ENCODE data around the gene DAG1. TPM values are rescaled to one million over a fixed set of nuclear protein-coding genes. Genes with fewer than 3 reads are reported as not detected.

The DAG1 gene
- total RNA-seq, 1 experiment from 2014 or later, result 36.5 TPM

DNA sequence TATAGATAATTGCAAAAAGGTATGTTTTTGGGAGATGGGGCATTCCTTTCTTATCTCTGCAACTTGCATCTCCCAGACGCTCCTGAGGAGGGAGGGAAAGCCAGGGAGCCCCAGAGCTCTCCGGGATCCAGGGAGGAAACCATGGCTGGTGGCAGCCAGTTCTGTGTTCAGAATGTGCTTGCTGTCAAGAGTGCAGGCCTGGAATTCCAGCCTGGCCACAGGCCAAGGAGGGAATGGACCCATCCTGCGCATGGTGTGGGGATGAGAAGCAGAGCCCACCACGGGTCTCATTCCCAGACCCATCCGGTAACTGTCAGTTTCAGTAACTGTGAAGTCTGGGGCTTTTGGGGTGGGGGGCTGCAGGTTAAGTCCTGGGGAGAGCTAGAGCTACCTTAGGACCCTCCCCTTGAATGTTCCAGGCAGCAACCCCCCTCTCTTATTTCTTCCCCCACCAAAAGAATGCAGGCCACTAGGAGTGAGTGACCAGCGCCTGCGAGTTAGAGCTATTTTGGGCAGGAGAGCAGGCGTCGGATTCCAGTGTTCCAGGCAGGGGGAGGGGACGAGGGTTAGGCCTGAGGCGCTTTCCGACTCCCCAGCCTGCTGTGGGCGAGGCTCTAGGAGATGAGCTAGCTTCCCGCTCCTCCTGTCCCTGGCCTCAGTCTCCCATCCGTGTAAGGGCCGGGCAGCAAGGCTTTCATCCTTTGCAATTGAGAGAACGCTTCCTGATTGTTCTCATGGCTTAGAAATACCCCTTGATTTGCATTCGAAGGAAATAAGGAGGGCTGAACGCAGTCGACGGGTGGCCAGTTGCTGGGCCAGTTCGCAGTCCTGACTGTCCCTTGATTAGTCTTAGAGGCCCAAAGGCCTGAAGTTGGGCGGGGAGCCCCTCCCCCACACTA is 781 bp upstream of the DAG1 start:
- intact Hi-C loops (cut with micrococcal nuclease; ENCODE audit: unreplicated experiment), result no loop called here
- Histone ChIP-seq H3K9me3 (ENCODE audit: low read depth, low read length, poor library complexity, severe bottlenecking) (no peaks in the 10 kb centered on the region), H3K4me3 (ENCODE audit: low read depth, low read length, poor library complexity, severe bottlenecking) (peak overlapping the region; percentile 76), H3K27me3 (replicated peaks; ENCODE audit: insufficient read depth, low read depth, low read length, poor library complexity) (no peaks in the 10 kb centered on the region), H3K36me3 (ENCODE audit: insufficient read depth, low read length, poor library complexity, severe bottlenecking) (no peaks in the 10 kb centered on the region), H3K27ac (ENCODE audit: low read depth, low read length, poor library complexity, severe bottlenecking) (peak overlapping the region; percentile 59), H3K4me1 (ENCODE audit: insufficient read depth, low read length, poor library complexity, severe bottlenecking) (no peaks in the 10 kb centered on the region)
- no TSS peak for BruUV-seq (replicated peaks)
- ChIA-PET CTCF (interaction anchor here (0.6 kb wide), 1 partner anchor 21 kb away, joined by 3 read pairs; no protein-coding TSS in a partner anchor), POLR2A (ENCODE audit: low non-redundant PET) (no interaction called here)
- TF ChIP-seq EZH2 (IDR thresholded peaks at IDR 0.05; ENCODE audit: borderline replicate concordance, low read depth, low read length, poor library complexity, severe bottlenecking), result no peak
- no peak for TF ChIP-seq CTCF (conservative IDR thresholded peaks at IDR 0.05; ENCODE audit: low read depth, low read length)
- peak; percentile 47 for DNase-seq (ENCODE audit: low spot score)

DNA sequence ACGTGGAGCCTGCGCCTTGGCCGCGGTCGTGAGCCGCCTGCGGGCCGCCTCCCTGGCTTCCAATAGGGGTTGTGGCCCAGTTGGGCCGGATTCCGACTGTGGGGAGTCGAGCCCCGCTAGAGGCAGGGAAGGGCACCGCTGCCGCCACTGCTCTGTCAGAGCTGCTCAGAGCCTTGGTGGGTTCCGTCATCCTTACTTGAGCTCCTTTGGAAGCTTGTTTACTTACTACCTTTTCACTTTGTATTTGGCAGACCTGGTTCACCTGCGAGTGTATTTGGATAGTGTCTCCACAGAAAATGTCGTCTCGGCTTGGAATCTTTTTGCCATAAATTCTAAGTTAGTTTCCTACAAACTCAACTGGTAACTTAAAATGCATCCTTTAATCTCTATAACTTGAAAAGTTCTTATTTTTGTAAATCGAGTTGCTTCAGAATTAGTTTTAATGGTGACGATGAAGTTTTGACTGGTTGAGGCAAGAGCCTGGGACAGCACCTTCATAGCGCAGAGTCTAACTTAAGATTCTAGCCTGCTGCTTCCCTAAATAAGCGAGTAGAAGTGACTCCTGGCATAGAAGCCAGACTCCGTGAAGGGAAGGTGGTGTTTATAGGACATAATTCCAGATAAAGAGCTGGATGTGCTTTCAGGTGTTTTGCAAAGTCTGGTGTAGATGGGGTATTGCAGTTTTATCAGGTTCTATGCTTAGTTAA is 800 bp downstream of the DAG1 start:
- CTCF ChIA-PET, result no interaction called here
- no TSS peak for BruUV-seq (replicated peaks)
- TF ChIP-seq EZH2 (IDR thresholded peaks at IDR 0.05; ENCODE audit: borderline replicate concordance, low read depth, low read length, poor library complexity, severe bottlenecking) (no peak), CTCF (conservative IDR thresholded peaks at IDR 0.05; ENCODE audit: low read depth, low read length) (no peak)
- no peaks in the 10 kb centered on the region for H3K9me3 ChIP-seq (ENCODE audit: low read depth, low read length, poor library complexity, severe bottlenecking)
- POLR2A ChIA-PET (ENCODE audit: low non-redundant PET), result no interaction called here
- peak overlapping the region; percentile 91 for H3K27ac ChIP-seq (ENCODE audit: low read depth, low read length, poor library complexity, severe bottlenecking)
- H3K4me1 ChIP-seq (ENCODE audit: insufficient read depth, low read length, poor library complexity, severe bottlenecking), result no peaks in the 10 kb centered on the region
- no peaks in the 10 kb centered on the region for H3K36me3 ChIP-seq (ENCODE audit: insufficient read depth, low read length, poor library complexity, severe bottlenecking)
- no peaks in the 10 kb centered on the region for H3K27me3 ChIP-seq (replicated peaks; ENCODE audit: insufficient read depth, low read depth, low read length, poor library complexity)
- peak overlapping the region; percentile 76 for H3K4me3 ChIP-seq (ENCODE audit: low read depth, low read length, poor library complexity, severe bottlenecking)
- DNase-seq (ENCODE audit: low spot score), result no peak
- intact Hi-C loops (cut with micrococcal nuclease; ENCODE audit: unreplicated experiment), result no loop called here

- peak overlapping the region; percentile 76 for H3K4me3 ChIP-seq (ENCODE audit: low read depth, low read length, poor library complexity, severe bottlenecking)
- intact Hi-C loops (cut with micrococcal nuclease; ENCODE audit: unreplicated experiment), result no loop called here
- TF ChIP-seq CTCF (conservative IDR thresholded peaks at IDR 0.05; ENCODE audit: low read depth, low read length) (no peak), EZH2 (IDR thresholded peaks at IDR 0.05; ENCODE audit: borderline replicate concordance, low read depth, low read length, poor library complexity, severe bottlenecking) (no peak)
- no peaks in the 10 kb centered on the region for H3K36me3 ChIP-seq (ENCODE audit: insufficient read depth, low read length, poor library complexity, severe bottlenecking)
- ChIA-PET POLR2A (ENCODE audit: low non-redundant PET) (no interaction called here), CTCF (no interaction called here)
- no peak overlapping the region for H3K27ac ChIP-seq (ENCODE audit: low read depth, low read length, poor library complexity, severe bottlenecking)
- H3K4me1 ChIP-seq (ENCODE audit: insufficient read depth, low read length, poor library complexity, severe bottlenecking), result no peaks in the 10 kb centered on the region
- H3K9me3 ChIP-seq (ENCODE audit: low read depth, low read length, poor library complexity, severe bottlenecking), result no peaks in the 10 kb centered on the region
- H3K27me3 ChIP-seq (replicated peaks; ENCODE audit: insufficient read depth, low read depth, low read length, poor library complexity), result no peaks in the 10 kb centered on the region
- DNase-seq (ENCODE audit: low spot score), result no peak
- no TSS peak for BruUV-seq (replicated peaks)
Observed at GRCh38 chr3:49471856-49472495, 1.9 kb downstream of the DAG1 start.
